HepG2 (cell line): ENCODE data around the gene ENPP1. TPM values are rescaled to one million over a fixed set of nuclear protein-coding genes. Genes with fewer than 3 reads are reported as not detected.

Experiments used
- GABPA ChIP-seq, 2 experiments: IDR thresholded peaks; 2 replicates each; pipeline ENCODE4 v1.6.1; 2011 to 2016; ENCODE audit warnings: low read depth in 2 of 2, low read length in 1 of 2, missing biosample characterization in 1 of 2, missing genetic modification characterization in 1 of 2
- RELA ChIP-seq: sonication (generic); formaldehyde crosslinking; IDR thresholded peaks from 2 replicates; pipeline ENCODE4 v1.4.0; 2020; ENCODE audit warnings: missing genetic modification reagents
- RFX1 ChIP-seq: fragments of 450-650 bp; IDR thresholded peaks from 2 replicates; pipeline ENCODE4 v1.6.1; 2017
- SMARCC2 ChIP-seq: fragments of 450-650 bp; IDR thresholded peaks from 2 replicates; pipeline ENCODE4 v1.6.1; 2017; ENCODE audit warnings: antibody characterized with exemption, mild to moderate bottlenecking
- ZKSCAN8 ChIP-seq: IDR thresholded peaks from 2 replicates; pipeline ENCODE4 v1.6.1; 2016; ENCODE audit warnings: borderline replicate concordance, missing genetic modification reagents, missing compliant biosample characterization
- ZNF232 ChIP-seq: sonication (generic); formaldehyde crosslinking; IDR thresholded peaks from 2 replicates; pipeline ENCODE4 v1.4.0; 2020; ENCODE audit warnings: missing genetic modification reagents, borderline replicate concordance
- ZNF564 ChIP-seq: sonication (generic); formaldehyde crosslinking; IDR thresholded peaks from 2 replicates; pipeline ENCODE4 v1.8.1; 2023; ENCODE audit warnings: mild to moderate bottlenecking, missing genetic modification reagents
- ZNF598 ChIP-seq: sonication (generic); formaldehyde crosslinking; IDR thresholded peaks from 2 replicates; pipeline ENCODE4 v1.5.1; 2020; ENCODE audit warnings: mild to moderate bottlenecking, missing genetic modification reagents, borderline replicate concordance
- ZNF674 ChIP-seq: sonication (generic); formaldehyde crosslinking; IDR thresholded peaks from 2 replicates; pipeline ENCODE4 v1.5.0; 2020; ENCODE audit warnings: low read depth, mild to moderate bottlenecking, missing genetic modification reagents
- polyA plus RNA-seq, 8 experiments: library from polyadenylated mRNA; depleted of rRNA in 3 of 8; stranded (reverse) in 7 of 8; unstranded in 1 of 8; fragments of >200 nt; fragmentation: Illumina TruSeq in 4 of 8; extraction: Trizol in 4 of 8; gene quantifications; 2 replicates each; pipeline versions ENCODE4 v1.2.1 to v1.2.3, GENCODE V29; 2011 to 2016; ENCODE audit warnings: low read depth in 4 of 8, missing spikeins in 1 of 8, mixed read lengths in 1 of 8; ENCODE audit not compliant: insufficient read depth in 1 of 8
- total RNA-seq, 5 experiments: library from RNA; depleted of rRNA; stranded (reverse); fragments of >200 nt; fragmentation: Illumina TruSeq; extraction: Trizol; gene quantifications; 2 replicates each; pipeline ENCODE4 v1.2.3, GENCODE V29; 2016; ENCODE audit warnings: low read depth in 1 of 5
- TF ChIP-seq, protein P1 (sequence below): sonication (generic); formaldehyde crosslinking; IDR thresholded peaks from 2 replicates; pipeline ENCODE4 v1.4.0; 2020; ENCODE audit warnings: mild to moderate bottlenecking, missing genetic modification reagents
- TF ChIP-seq, protein P2 (sequence below): sonication (generic); formaldehyde crosslinking; conservative IDR thresholded peaks from 2 replicates; pipeline ENCODE4 v1.4.0; 2020; ENCODE audit warnings: missing genetic modification reagents
- TF ChIP-seq, protein P3 (sequence below): IDR thresholded peaks from 2 replicates; pipeline ENCODE4 v1.6.1; 2016; ENCODE audit warnings: mild to moderate bottlenecking
- TF ChIP-seq, protein P4 (sequence below): sonication (generic); formaldehyde crosslinking; IDR thresholded peaks from 2 replicates; pipeline ENCODE4 v1.9.0; 2022; ENCODE audit warnings: missing genetic modification reagents, mild to moderate bottlenecking, borderline replicate concordance
- TF ChIP-seq, protein P5 (sequence below): sonication (generic); formaldehyde crosslinking; IDR thresholded peaks from 2 replicates; pipeline ENCODE4 v1.9.0; 2021; ENCODE audit warnings: mild to moderate bottlenecking, missing genetic modification reagents

ENPP1 gene
- total and polyA plus RNA-seq, 2 of the 13 experiments (the other 11 are each of a cell fraction or from before 2014, with no cell fraction given), result 56.5 to 160 TPM

DNA sequence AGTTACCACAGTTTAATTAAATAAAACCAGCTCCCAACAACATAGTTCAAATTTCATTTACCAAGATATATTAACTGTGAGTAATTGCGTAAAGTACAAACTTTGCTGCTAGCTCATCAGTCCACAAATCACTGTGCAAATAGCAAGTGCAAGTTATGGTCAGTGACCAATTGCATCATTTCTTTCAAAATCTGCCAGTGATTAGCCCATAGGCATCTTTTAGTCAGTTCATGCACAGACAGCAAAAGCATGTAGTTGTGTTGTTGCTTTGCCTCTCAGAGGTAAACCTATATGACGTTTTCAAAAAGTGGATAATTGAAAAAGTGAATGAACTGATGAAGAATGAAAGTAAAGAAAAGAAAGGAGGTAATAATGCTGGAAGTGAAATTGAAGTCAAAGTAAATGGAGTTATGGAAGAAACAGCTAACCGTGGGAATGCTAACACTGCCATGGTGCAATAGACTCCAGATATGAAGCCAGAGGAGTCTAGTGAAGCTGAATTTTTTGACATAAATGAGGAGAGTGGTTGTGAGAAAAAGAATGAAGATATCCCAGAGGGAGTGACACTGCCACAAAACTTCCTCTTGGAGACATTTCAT is 36.5 kb downstream of the ENPP1 start (continued):
- TF ChIP-seq RFX1, result no peak
- no peak for TF ChIP-seq GABPA (IDR thresholded peaks at IDR 0.05; ENCODE audit: low read depth, low read length)
- TF ChIP-seq GABPA (CRISPR knock-in tag; IDR thresholded peaks at IDR 0.05; ENCODE audit: low read depth), result no peak; the same call in 1 of the 2 replicates
- no peak for TF ChIP-seq ZNF564 (CRISPR knock-in tag)
- TF ChIP-seq, protein P1, sequence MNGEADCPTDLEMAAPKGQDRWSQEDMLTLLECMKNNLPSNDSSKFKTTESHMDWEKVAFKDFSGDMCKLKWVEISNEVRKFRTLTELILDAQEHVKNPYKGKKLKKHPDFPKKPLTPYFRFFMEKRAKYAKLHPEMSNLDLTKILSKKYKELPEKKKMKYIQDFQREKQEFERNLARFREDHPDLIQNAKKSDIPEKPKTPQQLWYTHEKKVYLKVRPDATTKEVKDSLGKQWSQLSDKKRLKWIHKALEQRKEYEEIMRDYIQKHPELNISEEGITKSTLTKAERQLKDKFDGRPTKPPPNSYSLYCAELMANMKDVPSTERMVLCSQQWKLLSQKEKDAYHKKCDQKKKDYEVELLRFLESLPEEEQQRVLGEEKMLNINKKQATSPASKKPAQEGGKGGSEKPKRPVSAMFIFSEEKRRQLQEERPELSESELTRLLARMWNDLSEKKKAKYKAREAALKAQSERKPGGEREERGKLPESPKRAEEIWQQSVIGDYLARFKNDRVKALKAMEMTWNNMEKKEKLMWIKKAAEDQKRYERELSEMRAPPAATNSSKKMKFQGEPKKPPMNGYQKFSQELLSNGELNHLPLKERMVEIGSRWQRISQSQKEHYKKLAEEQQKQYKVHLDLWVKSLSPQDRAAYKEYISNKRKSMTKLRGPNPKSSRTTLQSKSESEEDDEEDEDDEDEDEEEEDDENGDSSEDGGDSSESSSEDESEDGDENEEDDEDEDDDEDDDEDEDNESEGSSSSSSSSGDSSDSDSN, result peak; percentile 26; the same call in 1 of the 2 replicates
- TF ChIP-seq, protein P2, sequence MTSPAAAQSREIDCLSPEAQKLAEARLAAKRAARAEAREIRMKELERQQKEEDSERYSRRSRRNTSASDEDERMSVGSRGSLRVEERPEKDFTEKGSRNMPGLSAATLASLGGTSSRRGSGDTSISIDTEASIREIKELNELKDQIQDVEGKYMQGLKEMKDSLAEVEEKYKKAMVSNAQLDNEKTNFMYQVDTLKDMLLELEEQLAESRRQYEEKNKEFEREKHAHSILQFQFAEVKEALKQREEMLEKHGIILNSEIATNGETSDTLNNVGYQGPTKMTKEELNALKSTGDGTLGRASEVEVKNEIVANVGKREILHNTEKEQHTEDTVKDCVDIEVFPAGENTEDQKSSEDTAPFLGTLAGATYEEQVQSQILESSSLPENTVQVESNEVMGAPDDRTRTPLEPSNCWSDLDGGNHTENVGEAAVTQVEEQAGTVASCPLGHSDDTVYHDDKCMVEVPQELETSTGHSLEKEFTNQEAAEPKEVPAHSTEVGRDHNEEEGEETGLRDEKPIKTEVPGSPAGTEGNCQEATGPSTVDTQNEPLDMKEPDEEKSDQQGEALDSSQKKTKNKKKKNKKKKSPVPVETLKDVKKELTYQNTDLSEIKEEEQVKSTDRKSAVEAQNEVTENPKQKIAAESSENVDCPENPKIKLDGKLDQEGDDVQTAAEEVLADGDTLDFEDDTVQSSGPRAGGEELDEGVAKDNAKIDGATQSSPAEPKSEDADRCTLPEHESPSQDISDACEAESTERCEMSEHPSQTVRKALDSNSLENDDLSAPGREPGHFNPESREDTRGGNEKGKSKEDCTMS (CRISPR knock-in tag), result no peak
- TF ChIP-seq, protein P3, sequence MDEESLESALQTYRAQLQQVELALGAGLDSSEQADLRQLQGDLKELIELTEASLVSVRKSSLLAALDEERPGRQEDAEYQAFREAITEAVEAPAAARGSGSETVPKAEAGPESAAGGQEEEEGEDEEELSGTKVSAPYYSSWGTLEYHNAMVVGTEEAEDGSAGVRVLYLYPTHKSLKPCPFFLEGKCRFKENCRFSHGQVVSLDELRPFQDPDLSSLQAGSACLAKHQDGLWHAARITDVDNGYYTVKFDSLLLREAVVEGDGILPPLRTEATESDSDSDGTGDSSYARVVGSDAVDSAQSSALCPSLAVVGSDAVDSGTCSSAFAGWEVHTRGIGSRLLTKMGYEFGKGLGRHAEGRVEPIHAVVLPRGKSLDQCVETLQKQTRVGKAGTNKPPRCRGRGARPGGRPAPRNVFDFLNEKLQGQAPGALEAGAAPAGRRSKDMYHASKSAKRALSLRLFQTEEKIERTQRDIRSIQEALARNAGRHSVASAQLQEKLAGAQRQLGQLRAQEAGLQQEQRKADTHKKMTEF (CRISPR knock-in tag), result peak; percentile 93
- 0 out of 2 replicates have a peak, but pooled peaks have one; percentile 59 for TF ChIP-seq ZNF232
- TF ChIP-seq, protein P4, sequence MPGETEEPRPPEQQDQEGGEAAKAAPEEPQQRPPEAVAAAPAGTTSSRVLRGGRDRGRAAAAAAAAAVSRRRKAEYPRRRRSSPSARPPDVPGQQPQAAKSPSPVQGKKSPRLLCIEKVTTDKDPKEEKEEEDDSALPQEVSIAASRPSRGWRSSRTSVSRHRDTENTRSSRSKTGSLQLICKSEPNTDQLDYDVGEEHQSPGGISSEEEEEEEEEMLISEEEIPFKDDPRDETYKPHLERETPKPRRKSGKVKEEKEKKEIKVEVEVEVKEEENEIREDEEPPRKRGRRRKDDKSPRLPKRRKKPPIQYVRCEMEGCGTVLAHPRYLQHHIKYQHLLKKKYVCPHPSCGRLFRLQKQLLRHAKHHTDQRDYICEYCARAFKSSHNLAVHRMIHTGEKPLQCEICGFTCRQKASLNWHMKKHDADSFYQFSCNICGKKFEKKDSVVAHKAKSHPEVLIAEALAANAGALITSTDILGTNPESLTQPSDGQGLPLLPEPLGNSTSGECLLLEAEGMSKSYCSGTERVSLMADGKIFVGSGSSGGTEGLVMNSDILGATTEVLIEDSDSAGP (CRISPR knock-in tag), result no peak; the same call in 1 of the 2 replicates
- TF ChIP-seq SMARCC2, result peak; percentile 73; the same call in 1 of the 2 replicates
- no peak for TF ChIP-seq ZNF674 (CRISPR knock-in tag)
- TF ChIP-seq ZKSCAN8 (CRISPR knock-in tag), result peak; percentile 93; the same call in 1 of the 2 replicates
- no peak for TF ChIP-seq RELA (CRISPR knock-in tag)
- TF ChIP-seq ZNF598 (CRISPR knock-in tag), result no peak; the same call in 1 of the 2 replicates
- TF ChIP-seq, protein P5, sequence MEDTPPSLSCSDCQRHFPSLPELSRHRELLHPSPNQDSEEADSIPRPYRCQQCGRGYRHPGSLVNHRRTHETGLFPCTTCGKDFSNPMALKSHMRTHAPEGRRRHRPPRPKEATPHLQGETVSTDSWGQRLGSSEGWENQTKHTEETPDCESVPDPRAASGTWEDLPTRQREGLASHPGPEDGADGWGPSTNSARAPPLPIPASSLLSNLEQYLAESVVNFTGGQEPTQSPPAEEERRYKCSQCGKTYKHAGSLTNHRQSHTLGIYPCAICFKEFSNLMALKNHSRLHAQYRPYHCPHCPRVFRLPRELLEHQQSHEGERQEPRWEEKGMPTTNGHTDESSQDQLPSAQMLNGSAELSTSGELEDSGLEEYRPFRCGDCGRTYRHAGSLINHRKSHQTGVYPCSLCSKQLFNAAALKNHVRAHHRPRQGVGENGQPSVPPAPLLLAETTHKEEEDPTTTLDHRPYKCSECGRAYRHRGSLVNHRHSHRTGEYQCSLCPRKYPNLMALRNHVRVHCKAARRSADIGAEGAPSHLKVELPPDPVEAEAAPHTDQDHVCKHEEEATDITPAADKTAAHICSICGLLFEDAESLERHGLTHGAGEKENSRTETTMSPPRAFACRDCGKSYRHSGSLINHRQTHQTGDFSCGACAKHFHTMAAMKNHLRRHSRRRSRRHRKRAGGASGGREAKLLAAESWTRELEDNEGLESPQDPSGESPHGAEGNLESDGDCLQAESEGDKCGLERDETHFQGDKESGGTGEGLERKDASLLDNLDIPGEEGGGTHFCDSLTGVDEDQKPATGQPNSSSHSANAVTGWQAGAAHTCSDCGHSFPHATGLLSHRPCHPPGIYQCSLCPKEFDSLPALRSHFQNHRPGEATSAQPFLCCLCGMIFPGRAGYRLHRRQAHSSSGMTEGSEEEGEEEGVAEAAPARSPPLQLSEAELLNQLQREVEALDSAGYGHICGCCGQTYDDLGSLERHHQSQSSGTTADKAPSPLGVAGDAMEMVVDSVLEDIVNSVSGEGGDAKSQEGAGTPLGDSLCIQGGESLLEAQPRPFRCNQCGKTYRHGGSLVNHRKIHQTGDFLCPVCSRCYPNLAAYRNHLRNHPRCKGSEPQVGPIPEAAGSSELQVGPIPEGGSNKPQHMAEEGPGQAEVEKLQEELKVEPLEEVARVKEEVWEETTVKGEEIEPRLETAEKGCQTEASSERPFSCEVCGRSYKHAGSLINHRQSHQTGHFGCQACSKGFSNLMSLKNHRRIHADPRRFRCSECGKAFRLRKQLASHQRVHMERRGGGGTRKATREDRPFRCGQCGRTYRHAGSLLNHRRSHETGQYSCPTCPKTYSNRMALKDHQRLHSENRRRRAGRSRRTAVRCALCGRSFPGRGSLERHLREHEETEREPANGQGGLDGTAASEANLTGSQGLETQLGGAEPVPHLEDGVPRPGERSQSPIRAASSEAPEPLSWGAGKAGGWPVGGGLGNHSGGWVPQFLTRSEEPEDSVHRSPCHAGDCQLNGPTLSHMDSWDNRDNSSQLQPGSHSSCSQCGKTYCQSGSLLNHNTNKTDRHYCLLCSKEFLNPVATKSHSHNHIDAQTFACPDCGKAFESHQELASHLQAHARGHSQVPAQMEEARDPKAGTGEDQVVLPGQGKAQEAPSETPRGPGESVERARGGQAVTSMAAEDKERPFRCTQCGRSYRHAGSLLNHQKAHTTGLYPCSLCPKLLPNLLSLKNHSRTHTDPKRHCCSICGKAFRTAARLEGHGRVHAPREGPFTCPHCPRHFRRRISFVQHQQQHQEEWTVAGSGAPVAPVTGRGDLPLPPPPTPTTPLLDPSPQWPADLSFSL (CRISPR knock-in tag), result peak; percentile 90; the same call in 1 of the 2 replicates
